HFFc6 (cell line): ENCODE measurements around the gene EPB41. TPM values are rescaled to one million over a fixed set of nuclear protein-coding genes. Genes with fewer than 3 reads are reported as not detected.

Experiments used
- DNase-seq: peaks from one replicate; pipeline ENCODE4 v3.0.0-alpha.2; 2018
- H3K27ac Mint-ChIP-seq: 2 replicates; pipeline ENCODE4 v1.8.0; 2020; ENCODE audit warnings: mild to moderate bottlenecking, mixed read lengths
- H3K27me3 Mint-ChIP-seq: 2 replicates; pipeline ENCODE4 v1.8.0; 2021; ENCODE audit warnings: mild to moderate bottlenecking, moderate library complexity, mixed read lengths; ENCODE audit not compliant: insufficient read depth
- H3K36me3 Mint-ChIP-seq: 2 replicates; pipeline ENCODE4 v1.8.0; 2021; ENCODE audit warnings: low read depth, mixed read lengths
- H3K4me1 Mint-ChIP-seq: 2 replicates; pipeline ENCODE4 v1.8.0; 2020; ENCODE audit warnings: low read depth, mixed read lengths
- H3K4me3 Mint-ChIP-seq: 2 replicates; pipeline ENCODE4 v1.8.0; 2020; ENCODE audit warnings: mild to moderate bottlenecking, moderate library complexity, mixed read lengths
- H3K9me3 Mint-ChIP-seq: 2 replicates; pipeline ENCODE4 v1.8.0; 2020; ENCODE audit warnings: mild to moderate bottlenecking, mixed read lengths
- CTCF ChIP-seq: fragments of 200-600 bp; sonication (generic); IDR thresholded peaks from 2 replicates; pipeline ENCODE4 v1.5.0; 2021; ENCODE audit warnings: antibody characterized with exemption, mild to moderate bottlenecking
- total RNA-seq, 6 experiments: library from RNA; stranded (reverse); fragmentation: NEBNext Ultra II Directional; extraction: Animal tissue kit (Norgen Biotek cat#: 25700); gene quantifications; 2 replicates in 1 of 6; 3 replicates in 5 of 6; pipeline ENCODE4 v1.2.3, GENCODE V29; 2021

The EPB41 gene
- total RNA-seq, 6 experiments from 2014 or later: 2.4 to 8.8 (median 3.4) TPM

GRCh38 chr1:29052941-29053340, 138.6 kb downstream of the EPB41 start:
- Mint-ChIP-seq H3K4me3 (no peak overlapping the region), H3K4me1 (no peaks in the 10 kb centered on the region; the same call in 1 of the 2 replicates), H3K27me3 (no peaks in the 10 kb centered on the region; the same call in 1 of the 2 replicates), H3K9me3 (no peaks in the 10 kb centered on the region), H3K36me3 (no peaks in the 10 kb centered on the region), H3K27ac (no peak overlapping the region)
- TF ChIP-seq CTCF: no peak
- no peak for DNase-seq

GRCh38 chr1:29055160-29055559, 140.8 kb downstream of the EPB41 start:
- no peak for DNase-seq
- H3K4me1 Mint-ChIP-seq: no peaks in the 10 kb centered on the region; the same call in 1 of the 2 replicates
- no peaks in the 10 kb centered on the region; the same call in 1 of the 2 replicates for H3K27me3 Mint-ChIP-seq
- H3K4me3 Mint-ChIP-seq: no peak overlapping the region
- no peaks in the 10 kb centered on the region for H3K9me3 Mint-ChIP-seq
- no peak for TF ChIP-seq CTCF
- no peaks in the 10 kb centered on the region for H3K36me3 Mint-ChIP-seq
- H3K27ac Mint-ChIP-seq: no peak overlapping the region

- Mint-ChIP-seq H3K27ac (no peak overlapping the region), H3K4me1 (no peaks in the 10 kb centered on the region), H3K4me3 (no peak overlapping the region), H3K9me3 (no peaks in the 10 kb centered on the region), H3K36me3 (no peaks in the 10 kb centered on the region), H3K27me3 (no peaks in the 10 kb centered on the region; the same call in 1 of the 2 replicates)
- DNase-seq: no peak
- no peak for TF ChIP-seq CTCF
Observed at GRCh38 chr1:29056256-29056655, 141.9 kb downstream of the EPB41 start.

GRCh38 chr1:29057700-29058099, 143.3 kb downstream of the EPB41 start:
- no peaks in the 10 kb centered on the region for H3K4me1 Mint-ChIP-seq
- TF ChIP-seq CTCF: no peak
- H3K36me3 Mint-ChIP-seq: no peaks in the 10 kb centered on the region
- H3K27ac Mint-ChIP-seq: no peak overlapping the region
- no peak overlapping the region for H3K4me3 Mint-ChIP-seq
- DNase-seq: no peak
- H3K9me3 Mint-ChIP-seq: no peaks in the 10 kb centered on the region
- no peaks in the 10 kb centered on the region; the same call in 1 of the 2 replicates for H3K27me3 Mint-ChIP-seq

GRCh38 chr1:29062157-29062942, 148.0 kb downstream of the EPB41 start:
- Mint-ChIP-seq H3K27me3 (no peaks in the 10 kb centered on the region), H3K4me1 (no peaks in the 10 kb centered on the region)

More at GRCh38 chr1:29062157-29062942, 148.0 kb downstream of the EPB41 start:
- Mint-ChIP-seq H3K9me3 (no peaks in the 10 kb centered on the region), H3K4me3 (no peak overlapping the region), H3K27ac (no peak overlapping the region), H3K36me3 (no peaks in the 10 kb centered on the region)
- DNase-seq: no peak
- no peak for TF ChIP-seq CTCF
